Liver (tissue), 3 donors: Measurements from ENCODE around the gene CD101.

ENCODE experiments used
- GABPA ChIP-seq, 2 donors: IDR thresholded peaks in 1 of 2; conservative IDR thresholded peaks in 1 of 2; 2 replicates each; pipeline ENCODE4 v1.6.1; 2016; ENCODE audit warnings: antibody characterized with exemption in 2 of 2, mild to moderate bottlenecking in 1 of 2, moderate library complexity in 1 of 2
- RAD21 ChIP-seq, 2 donors: IDR thresholded peaks; 2 replicates each; pipeline ENCODE4 v1.6.1; 2016; ENCODE audit warnings: antibody characterized with exemption in 2 of 2, mild to moderate bottlenecking in 2 of 2
- REST ChIP-seq: IDR thresholded peaks from 2 replicates; pipeline ENCODE4 v1.6.1; 2016; ENCODE audit warnings: antibody characterized with exemption, mild to moderate bottlenecking
- SP1 ChIP-seq: IDR thresholded peaks from 2 replicates; pipeline ENCODE4 v1.6.1; 2018; ENCODE audit warnings: antibody characterized with exemption, mild to moderate bottlenecking
- YY1 ChIP-seq: IDR thresholded peaks from 2 replicates; pipeline ENCODE4 v1.6.1; 2016; ENCODE audit warnings: antibody characterized with exemption, mild to moderate bottlenecking
- TF ChIP-seq, protein P1 (sequence below): fragments of 150-350 bp; IDR thresholded peaks from 2 replicates; pipeline ENCODE4 v1.5.1; 2017; ENCODE audit warnings: improper control_type of control experiment, low read depth, low read length; ENCODE audit not compliant: missing input control
- TF ChIP-seq, protein P2 (sequence below): IDR thresholded peaks from 2 replicates; pipeline ENCODE4 v1.6.1; 2016; ENCODE audit warnings: antibody characterized with exemption
- donor health status: healthy.
- donor health status: healthy.

DNA sequence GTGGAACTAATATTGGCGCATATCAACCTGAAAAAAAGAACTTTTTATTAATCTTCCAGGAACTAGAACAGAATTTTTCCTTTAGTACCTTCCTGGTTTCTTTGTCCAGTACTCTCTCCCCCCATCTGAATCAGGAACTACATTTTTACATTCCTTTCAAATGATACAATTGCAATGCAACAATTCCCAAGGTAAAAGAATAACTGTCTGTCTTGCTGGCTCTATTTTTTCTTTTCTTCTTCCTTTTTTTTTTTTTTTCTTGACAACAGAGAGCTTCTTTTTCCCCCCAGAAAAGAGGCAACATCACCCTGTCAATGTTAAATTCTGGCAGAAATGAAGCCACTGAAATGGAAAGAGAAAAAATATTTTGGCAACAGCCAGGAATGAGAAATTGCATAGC lies 4.5 kb upstream of the CD101 start:
- TF ChIP-seq, protein P1, sequence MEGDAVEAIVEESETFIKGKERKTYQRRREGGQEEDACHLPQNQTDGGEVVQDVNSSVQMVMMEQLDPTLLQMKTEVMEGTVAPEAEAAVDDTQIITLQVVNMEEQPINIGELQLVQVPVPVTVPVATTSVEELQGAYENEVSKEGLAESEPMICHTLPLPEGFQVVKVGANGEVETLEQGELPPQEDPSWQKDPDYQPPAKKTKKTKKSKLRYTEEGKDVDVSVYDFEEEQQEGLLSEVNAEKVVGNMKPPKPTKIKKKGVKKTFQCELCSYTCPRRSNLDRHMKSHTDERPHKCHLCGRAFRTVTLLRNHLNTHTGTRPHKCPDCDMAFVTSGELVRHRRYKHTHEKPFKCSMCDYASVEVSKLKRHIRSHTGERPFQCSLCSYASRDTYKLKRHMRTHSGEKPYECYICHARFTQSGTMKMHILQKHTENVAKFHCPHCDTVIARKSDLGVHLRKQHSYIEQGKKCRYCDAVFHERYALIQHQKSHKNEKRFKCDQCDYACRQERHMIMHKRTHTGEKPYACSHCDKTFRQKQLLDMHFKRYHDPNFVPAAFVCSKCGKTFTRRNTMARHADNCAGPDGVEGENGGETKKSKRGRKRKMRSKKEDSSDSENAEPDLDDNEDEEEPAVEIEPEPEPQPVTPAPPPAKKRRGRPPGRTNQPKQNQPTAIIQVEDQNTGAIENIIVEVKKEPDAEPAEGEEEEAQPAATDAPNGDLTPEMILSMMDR = no peak
- TF ChIP-seq RAD21 (IDR thresholded peaks at IDR 0.05) (no peak), YY1 (no peak), SP1 (no peak), REST (no peak), GABPA (IDR thresholded peaks at IDR 0.05 in 1 of 2, conservative IDR thresholded peaks at IDR 0.05 in 1 of 2) (no peak)
- TF ChIP-seq, protein P2, sequence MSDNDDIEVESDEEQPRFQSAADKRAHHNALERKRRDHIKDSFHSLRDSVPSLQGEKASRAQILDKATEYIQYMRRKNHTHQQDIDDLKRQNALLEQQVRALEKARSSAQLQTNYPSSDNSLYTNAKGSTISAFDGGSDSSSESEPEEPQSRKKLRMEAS = no peak
